AG08395 (cell line): ENCODE results near the gene POMGNT2.

Experiments used
- DNase-seq: peaks from one replicate; pipeline ENCODE4 v3.0.0; 2012; ENCODE audit warnings: mixed read lengths, low spot score

Gene POMGNT2

DNA sequence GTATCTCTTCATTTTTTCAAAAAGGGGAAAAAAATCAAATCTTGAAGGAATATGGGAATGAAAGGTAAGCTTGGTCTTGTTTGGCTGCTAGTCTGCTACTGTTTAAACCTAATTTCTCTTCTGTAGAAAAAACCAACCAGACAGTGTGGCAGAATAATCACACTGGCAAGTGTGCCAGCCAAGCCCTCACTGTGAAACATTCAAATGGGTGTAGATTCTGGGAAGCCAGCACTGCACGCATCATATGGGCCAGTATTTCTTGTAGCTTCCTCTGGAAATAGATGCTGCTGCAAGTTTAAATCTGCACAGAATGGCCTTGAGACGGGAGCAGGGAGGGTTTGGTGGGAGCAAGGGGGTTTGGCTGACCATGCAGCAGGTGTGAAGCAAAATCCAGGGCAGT lies 62.1 kb downstream of the POMGNT2 start:
- DNase-seq = no peak

DNA sequence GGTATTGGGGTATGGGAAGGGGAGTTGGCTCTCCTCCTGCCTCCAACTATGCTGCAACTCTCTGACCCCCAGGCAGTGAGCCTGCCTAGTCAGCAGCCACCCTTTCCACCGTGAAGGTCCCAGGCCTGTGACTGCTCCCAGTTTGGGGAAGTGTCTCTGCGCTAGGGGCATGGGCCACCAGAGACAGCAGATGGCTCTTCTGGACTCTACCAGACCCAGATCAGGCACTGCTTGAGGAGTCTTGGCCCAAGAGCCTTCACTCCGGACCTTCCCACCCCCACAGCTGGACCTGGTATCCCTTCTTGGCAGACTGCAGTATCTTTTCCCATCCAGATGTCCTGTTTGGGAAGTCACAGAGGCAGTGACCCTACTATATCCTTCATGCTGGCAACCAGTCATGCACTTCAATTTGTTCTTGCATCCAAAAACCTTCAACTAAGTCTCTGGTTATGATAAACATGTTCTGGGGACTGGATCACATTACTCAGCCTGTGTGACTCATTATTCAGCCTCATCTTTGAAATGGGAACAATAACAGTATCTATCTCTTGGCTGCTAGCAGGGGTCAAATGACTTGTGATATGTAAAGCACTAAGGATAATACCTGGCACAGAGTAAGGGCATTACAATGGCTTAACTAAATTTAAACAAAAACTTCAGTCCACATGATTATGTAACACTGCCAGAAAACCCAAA lies 62.7 kb downstream of the POMGNT2 start:
- no peak for DNase-seq

DNA sequence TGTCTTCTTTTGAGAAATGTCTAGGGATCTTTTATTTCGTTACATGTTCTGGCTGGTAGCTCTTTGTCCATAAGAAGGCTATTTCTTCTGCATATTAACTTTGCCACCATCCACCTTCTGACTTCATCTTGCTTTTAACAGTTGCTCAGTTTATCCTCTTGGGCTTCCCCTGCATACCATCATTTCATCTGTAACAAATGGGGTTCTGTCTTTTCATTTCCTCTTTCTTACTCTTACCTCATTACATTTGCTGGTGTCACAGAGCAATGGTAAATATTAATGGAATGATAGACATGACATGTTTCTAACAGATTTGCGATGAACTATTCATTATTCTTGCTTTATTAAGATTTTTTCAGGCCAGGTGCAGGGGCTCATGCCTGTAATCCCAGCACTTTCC lies 64.4 kb downstream of the POMGNT2 start:
- DNase-seq = no peak

DNA sequence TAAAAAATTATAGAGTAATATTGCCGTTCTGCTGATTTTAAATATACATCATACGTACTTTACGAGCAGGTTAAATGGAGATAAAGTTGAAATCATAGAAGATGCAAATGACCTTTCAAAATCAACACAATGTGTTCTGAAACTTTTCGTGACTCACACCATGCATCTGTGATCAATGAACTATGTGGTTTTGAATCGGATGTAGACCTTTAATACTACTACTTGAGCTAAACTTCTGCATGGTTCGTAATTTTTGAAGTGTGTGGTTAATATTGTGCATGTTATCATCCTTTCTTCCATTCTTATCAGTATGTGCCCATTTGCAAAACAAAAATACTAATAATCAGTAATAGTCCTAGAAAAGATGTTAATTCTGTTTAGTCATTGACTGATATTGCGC lies 67.9 kb downstream of the POMGNT2 start:
- DNase-seq = no peak

DNA sequence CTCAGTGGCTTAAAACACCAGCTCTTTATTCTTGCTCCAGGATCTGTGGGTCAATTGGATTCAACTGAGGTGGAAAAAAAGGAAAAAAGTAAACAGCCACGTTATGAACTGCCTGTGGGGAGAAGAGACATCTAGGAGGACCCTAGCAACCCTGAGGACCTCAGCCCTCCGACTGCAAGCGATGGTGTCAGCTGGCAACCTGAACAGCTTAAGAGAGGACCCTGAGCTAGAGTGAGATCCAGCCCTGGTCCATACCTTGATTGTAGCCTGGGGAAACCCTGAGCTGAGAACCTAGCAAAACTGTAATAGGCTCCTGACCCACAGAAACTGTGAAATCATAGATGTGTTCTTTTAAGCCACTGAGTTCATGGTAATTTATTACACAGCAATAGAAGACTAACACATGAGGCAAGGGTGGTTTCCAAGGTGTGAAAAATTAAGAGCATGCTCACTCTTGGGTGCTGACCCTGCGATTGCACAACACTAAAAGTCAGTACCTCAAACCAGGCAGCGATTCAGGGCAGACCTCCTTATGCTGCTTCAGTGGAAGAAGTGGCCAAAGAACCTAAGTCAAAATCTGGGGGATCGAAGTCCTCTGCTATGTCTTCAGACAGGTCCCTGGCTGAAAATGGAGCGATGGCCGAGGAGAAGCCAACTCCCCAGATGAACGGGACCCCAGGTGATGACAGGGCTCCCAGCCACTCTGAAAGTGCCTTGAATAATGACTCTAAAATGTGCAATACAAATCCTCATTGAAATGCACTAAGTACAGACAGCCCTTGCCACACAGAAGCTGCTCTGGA lies 69.1 kb downstream of the POMGNT2 start:
- DNase-seq = no peak

DNA sequence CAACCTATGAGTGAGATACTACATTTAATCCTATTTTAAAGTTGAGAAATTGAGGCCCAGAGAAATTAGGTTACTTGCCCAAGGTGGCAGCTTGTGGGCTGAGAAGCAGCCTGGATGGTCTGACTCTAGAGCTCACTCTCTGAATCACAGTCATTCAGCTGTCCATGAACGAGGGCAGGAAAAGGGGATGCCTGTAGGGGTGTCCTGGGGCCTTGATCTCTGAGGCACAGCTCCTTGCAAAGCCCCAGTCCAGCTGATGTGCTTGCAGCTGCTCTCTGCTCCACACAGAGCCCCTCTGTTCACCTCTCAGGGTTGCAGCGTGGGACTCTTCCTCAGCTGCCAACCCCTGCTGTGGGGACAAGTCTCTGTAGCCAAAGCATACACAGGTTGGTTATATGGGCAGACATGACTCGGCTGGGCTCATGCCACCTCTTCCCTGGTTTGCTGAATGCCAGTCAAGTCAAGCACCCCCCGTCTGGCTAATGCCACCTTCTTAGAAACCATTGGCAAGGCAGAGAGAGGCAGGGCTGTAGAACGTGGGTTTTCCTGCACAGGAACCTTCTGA lies 70.0 kb downstream of the POMGNT2 start:
- no peak for DNase-seq

DNA sequence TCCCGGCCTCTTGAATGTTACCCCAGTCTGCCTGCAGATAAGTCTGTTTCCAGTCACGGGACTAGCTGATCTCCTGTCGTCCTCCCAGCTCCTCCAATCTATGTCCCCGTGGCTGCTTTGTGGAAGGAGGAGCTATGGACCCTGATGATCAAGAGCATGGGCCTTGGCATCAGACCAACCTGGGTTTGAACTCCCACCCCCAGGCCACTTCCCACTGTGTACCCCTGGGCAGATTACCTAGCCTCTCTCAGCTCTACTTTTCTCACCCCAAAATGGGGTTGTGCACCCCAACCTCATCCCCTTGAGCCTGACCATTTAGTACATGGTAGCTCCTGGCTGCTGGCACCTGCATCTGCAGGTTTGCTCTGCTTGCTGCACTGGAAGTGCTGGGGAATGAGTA lies 71.0 kb downstream of the POMGNT2 start:
- DNase-seq = no peak

DNA sequence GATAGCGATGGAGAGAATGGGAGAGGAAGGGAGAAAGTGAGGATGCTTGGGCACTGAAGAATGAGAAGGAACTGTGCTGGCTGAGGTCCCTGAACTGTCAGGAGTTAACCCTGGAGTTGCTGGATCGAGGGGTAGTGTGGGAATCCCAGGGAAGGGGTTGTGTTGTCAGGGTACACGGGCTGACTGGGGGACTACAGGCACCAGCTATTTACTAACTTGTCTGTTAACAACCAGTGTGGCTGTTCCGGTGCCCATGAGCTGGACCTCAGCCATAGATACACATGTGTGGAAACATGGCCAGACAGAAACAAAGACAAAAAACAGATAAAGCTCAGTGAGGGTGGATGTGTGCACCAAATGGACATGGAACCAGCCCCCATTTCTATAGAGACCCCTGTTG lies 71.7 kb downstream of the POMGNT2 start:
- no peak for DNase-seq

DNA sequence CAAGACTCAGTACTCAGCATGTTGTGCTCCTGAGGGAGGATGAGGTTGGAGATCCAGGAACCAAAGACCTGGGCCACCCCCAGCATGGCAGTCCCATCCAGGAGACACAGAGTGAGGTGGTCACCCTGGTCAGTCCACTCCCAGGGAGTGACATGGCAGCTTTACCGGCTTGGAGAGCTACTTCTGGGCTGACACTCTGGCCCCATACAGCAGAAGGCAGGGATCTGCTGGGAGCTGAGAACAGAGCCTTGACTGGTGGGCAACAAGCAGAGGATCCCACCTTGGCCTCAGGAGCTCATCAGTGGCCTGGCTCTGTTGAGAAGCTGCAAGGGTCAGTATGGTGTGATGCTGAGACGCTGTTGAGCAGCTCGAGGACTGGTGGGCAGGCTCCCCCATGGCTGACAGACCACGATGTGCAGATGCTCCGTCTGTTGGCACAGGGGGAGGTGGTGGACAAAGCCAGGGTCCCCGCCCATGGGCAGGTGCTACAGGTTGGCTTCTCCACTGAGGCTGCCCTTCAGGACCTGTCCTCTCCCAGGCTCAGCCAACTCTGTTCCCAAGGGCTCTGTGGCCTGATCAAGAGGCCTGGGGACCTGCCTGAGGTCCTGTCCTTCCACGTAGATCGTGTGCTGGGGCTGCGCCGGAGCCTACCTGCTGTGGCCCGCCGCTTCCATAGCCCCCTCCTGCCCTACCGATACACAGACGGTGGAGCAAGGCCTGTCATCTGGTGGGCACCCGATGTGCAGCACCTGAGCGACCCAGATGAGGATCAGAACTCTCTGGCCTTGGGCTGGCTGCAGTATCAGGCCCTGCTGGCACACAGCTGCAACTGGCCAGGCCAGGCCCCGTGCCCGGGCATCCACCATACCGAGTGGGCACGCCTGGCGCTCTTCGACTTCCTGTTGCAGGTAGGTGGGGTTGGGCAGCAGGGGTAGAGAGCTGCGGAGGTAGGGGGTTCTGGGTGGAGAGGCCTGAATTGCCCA lies 72.9 kb downstream of the POMGNT2 start:
- DNase-seq = no peak

DNA sequence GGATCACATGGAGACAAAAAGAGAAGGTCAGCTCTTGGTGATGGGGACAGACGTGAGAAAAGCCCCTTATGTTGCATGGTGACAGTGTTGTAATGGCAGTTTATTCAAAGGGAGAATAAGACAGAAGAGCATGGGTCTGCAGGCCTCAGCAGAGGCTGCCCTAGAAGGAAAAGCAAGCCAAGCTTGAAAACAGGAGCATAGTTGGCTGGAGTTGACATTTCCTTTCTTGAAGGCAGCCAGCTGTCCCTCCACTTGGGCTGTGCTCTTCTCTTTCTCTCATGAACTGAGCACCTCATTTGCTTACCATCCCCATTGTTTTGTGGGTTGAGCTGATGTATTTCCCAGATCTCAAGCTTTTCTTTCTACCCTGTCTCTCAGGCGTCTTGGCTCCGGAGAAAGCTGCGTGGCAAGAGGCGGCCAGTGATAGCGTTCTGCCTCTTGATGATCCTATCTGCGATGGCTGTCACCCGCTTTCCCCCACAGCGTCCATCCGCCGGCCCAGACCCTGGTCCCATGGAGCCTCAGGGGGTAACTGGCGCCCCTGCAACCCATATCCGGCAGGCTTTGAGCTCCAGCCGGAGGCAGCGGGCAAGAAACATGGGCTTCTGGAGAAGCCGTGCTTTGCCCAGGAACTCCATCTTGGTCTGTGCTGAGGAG lies 73.9 kb downstream of the POMGNT2 start:
- no peak for DNase-seq

DNA sequence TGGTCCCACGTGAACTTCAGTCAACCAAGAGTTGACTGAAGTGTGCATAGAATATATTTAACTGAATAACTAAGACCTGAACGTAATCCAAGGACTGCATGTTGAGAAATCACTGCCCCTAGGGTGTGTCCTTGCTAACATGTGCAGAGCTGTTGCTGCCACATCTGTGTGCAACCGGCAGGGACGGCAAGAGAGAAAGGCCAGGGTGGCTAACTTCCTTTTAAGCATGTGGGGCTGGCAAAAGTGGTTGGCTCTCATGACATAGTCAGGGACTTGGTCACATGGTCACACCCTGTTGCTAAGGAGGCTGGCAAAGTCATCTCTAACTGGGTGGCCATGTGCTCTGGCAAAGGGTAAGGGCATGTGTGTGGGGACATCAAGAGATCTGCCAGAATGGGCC lies 74.4 kb downstream of the POMGNT2 start:
- no peak for DNase-seq

DNA sequence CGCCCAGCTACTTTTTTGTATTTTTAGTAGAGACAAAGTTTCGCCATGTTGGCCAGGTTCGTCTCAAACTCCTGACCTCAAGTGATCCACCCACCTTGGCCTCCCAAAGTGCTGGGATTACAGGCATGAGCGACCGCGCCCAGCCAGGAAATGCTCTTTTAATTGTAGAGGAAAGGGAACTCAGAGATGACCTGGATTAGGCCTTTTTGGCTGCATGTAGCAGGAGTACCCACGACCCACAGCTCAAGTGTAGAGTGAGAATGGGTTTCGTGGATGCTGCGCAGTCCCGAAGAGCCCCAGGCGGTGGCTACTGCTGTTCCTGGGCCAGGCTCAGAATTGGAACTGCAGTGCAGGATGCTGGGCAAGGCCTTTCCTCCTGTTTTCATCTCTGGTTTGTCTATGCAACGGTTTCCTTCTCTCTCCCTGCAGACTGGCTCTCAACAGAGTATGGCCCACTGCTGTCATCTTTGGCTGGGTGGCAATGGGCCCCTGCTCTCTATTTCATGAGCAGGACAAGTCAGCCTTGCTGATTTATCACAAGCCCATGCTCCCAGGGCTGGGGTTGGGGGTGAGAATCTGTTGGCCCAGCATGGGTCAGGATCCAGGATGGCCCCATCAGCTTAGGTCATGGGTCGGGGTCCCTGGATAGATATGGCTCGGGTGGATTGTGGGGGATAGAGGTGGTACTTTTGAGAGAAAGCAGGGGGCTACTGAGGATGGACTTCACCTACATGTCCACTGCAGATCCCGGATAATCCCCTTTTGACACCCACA lies 75.5 kb downstream of the POMGNT2 start:
- no peak for DNase-seq
